HG03521 (cell line): ENCODE results near the gene CLASP1.
"Not testable (repeated sequence)": the region's sequence is repeated elsewhere in the genome, so short reads cannot be mapped to it uniquely, and the experiment has no call there.

Experiments
- ATAC-seq: cut with Tn5 transposase; IDR thresholded peaks from one replicate; pipeline ENCODE4 v1.9.1; 2021; ENCODE audit warnings: mild to moderate bottlenecking, moderate library complexity; ENCODE audit not compliant: unreplicated experiment

Gene CLASP1

DNA sequence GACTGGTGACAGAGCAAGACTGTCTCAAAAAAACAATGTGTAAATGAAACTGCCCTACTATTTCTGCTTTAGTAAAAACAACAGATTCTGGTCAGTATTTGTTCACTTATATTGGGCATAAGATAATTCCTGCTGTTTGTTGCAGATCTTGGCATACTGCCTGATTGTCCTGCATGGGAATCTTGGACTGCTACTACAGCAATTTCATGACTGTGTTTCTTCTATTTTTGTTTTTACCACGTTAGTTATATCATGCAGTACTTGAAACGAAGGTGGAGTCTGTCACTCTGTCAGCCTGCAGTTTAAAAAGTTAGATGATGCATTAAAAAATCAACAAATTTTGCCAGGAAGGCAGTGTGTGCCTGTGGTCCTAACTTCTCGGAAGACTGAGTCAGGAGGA, 14.2 kb upstream of the CLASP1 start:
- no peak for ATAC-seq

DNA sequence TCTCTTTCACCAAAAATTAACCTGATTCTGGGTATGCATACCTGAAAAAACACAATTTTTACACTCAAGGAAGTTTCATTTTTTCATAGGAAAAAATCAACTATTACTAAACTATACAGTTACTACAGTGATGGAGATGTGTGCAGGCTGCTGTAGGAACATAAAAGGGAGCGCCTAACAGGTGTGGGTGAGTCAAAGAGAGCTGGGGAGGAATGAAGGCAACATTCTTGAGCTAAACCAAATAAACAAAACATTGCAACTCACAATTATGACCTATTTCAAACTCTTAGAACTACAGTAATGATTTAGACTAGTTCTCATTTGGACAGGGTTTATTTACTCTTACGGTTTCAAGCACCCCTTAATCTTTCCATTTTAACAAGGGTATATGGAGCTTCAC, 13.4 kb upstream of the CLASP1 start:
- ATAC-seq = no peak

DNA sequence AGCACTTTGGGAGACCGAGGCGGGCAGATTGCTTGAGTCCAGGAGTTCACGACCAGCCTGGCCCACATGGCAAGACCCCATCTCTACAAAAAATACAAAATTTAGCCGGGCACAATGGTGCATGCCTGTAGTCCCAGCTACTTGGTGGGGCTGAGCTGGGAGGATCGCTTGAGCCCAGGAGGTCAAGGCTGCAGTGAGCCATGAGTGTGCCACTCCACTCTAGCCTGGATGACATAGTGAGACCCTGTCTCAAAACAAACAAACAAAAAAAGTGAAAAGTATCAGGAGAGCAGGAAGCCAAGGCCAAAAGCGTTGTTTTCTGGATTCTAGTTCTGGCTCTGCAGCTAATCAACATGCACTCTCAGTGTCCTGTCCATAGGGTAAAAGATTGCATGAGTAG, 10.7 kb upstream of the CLASP1 start:
- no peak for ATAC-seq

DNA sequence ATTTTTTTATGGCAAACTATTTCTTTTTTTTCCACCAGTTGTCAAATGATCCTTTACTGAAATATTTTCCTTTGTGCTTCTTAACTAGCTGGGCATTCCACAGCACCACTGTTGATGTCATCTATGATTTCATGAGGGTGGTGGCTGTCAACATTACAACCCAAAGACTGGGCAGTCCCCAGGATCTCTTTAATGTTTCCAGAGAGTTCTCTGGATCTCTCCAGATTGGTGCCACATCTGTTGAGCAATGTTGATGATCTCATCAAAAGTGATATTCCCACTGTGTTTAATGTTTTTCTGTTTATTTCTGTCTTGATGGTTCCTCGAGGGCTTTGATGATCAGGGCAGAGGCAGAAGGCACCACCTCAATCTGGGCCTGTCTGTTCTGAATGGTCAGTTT, 9.1 kb upstream of the CLASP1 start:
- ATAC-seq = not testable (repeated sequence)

DNA sequence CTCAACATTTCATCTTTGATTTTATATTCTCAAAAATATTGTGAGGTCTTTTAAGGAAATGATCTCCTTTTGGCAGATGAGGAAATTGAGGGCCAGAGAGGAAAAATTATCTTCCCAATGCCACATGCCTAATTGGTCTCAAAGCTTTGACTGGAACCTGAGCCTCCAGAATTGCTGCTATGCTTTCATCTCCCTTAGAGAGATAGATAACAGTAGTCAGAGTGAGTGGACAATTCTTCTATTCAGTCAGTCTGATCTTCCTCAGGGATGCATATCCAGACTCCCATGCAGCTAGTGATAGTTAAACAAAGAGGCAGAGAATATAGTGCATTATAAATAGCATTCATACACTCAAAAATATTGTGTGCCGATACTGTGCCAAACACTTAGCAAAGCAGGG, 3.8 kb upstream of the CLASP1 start:
- no peak for ATAC-seq

DNA sequence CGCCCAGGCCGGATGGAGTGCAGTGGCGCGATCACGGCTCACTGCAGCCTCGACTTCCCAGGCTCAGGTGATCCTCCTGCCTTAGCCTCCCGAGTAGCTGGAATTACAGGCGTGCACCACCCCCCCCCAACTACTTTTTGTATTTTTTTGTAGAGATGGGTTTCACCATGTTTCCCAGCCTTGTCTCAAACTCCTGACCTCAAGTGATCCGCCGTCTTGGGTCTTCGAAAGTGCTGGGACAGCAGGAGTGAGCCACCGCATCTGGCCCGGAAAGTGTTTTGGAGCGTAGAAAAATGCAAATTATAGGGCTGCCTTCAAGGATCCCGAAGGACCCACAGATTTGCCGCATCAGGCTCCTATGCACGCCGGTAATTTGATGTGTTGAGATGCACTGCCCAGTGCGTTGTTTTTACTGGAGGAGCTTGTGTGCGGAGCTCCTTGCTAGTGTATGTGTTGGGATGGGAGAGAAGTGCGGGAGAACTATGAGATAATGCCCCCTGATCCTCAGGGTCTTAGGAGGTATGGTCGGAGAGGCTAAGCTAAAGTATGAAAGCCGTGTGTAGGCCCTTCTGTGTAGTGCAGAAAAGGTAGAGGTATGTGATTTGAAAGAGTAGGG, 1.2 kb upstream of the CLASP1 start:
- no peak for ATAC-seq

DNA sequence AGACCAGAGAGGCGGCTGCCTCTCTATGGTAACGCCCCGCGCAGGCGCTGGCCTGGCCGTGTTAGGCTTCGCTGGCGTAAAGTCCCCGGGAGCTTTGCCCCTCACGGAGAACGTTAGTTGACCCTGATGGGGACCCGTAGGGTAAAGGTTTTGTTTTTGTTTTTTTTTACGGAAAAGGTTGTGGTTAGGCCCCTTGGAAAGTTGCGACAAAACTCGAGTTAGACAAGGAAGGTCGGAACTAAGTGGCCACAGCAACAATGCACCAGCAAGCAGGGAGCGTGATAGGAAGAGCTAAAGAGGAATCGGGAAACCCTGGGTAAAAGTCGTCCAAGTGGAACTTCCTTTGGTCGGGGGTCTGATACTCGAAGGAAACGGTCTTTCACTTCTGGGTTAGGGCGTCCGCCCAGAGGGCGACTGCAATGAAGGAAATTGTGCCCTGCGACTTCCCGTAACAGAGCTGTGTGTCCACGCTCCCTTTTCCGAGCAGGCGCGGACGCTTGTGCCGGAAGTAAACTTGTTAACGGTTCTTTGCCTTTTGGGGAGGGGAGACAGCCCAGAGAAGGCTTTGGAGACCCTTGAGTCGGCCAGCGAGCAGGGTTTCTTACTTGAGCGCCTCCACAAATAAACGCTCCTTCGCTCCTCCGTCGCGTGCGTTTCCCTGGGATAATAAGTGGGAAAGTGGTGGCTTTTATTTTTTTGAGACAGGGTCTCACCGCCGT, 493 bp upstream of the CLASP1 start:
- peak; percentile 89 for ATAC-seq

DNA sequence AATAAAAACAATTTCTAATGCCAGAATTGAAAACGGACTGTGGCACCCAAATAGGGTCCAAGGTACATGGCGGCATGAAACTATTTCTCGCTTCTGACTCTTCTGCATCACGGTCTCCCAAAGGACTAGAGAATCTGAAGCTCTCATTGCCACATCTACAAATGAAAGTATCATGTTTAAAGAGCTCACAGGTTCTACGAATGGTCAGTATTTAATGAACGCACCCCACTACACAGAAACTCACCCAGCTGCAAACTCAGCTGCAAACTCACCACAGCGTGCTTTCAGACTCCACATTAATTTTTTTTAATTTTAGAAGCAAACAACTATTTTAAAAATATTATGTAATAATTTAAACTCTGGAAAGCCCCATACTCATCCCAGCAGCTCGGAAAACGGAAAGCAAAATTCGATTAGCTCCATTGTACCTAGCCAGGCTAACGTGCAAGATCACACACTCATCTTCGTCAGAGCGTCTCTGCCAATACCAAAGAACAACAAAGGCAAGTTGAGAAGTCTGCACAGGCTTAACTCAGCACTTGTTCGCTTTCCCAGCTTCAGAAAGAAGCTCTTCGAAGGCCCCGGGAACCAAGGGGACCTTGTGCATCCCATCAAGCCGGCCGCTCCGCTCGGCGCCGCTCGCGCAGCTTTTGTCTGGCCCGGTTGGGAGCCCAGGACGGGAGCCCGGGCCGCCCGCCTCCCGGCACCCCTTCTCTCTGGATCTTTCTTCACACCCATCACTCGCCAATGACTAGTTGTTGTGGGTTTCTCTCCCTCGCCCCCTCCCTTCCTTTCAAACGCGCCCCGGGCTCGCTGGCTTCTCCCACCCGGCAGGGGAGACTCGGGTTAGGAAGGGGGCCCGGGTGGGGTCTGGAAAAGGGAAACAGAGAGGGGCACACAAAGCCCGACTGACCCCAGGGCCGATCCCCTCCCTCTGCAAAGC, 785 bp downstream of the CLASP1 start:
- ATAC-seq = peak; percentile 19

DNA sequence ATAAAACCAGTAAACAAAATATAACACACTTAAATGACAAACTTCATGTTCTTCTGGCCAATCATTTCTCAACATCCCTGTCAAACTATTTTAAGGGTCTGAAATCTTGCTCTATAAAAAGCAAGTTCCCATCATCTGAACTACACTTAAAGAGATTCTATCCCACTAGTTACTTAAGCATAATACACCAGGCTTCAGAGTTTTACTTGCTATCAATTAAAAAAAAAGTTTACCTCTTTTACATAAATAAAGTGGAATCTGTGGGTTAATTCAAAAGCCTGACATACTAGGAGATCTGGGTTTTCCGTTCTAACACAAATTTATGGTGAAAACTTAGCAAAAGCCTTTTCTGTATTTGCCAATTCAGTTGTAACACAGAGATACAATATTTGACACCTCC, 1.9 kb downstream of the CLASP1 start:
- ATAC-seq = no peak

DNA sequence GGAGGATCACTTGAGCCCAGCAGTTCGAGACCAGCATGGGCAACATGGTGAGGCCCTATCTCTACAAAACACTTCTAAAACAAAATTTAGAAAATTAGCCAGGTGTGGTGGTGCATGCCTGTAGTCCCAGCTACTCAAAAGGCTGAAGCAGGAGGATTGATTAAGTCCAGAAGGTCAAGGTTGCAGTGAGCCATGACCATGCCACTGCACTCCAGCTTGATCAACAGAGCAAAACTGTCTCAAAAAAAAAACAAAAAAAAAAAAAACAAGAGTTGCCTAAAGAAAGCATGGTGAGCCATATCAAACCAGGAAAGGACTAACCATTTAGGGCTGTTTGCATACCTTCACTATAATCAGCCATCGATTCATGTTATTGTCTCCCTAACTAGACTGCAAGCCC, 4.5 kb downstream of the CLASP1 start:
- ATAC-seq = no peak

DNA sequence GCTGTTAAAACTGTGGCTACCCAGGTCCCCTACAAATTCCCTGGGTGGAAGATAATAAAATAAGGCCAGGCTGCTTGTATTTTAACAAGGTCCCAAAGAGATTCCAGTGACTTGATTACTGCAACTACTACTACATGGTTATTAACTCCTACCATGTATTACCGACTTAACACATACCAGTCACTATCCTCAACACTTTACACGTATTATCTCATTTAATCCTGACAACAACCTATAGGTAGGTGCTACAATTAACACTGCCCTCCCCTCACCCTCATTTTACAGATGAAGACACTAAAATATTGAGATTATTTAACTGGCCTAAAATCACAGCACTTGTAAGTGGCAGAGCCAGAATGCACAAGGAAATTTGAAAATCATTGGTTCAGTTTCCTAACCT, 5.4 kb downstream of the CLASP1 start:
- no peak for ATAC-seq

DNA sequence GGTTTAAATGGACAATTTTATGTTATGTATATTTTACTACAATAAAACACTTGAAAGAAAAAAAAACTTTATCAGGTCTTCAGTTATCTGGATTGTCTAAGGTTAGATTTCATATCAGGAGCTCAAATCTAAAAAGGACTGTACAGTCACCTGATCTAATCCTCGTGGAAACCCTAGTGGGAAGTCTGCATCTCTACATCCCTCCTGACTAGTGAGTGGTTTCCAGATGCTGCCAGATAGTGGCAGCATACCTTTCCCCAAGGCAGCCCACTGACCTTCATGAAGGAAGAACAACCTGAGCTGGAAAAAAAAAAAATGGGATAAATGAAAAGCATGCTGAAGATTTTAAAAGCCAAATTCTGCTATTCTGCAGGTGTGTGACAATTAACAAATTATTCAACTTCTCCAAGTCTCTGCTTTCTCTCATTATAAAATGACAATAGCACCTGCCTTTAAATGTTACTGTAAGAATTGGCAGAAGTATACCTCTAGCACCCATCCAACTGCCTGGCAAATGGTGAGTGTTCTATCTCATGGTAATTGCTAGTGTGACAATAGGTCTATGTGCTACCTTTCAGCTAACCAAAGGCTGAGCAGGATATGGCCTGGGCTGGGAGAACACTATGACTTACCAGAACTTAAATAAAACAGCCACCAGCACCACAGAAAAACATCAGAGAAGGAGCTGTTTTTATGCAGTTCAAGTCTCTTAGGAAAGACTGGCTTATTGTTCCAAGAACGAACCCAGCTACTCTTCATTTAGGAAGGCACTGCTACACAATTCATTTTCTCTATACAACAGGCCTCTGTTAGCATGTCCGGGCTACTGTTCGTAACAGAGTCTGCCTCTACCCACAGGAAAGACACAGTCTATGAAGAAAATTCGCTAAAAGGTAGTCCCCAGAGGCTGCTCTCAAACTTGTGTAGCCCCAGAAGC, 8.6 kb downstream of the CLASP1 start:
- ATAC-seq = no peak

DNA sequence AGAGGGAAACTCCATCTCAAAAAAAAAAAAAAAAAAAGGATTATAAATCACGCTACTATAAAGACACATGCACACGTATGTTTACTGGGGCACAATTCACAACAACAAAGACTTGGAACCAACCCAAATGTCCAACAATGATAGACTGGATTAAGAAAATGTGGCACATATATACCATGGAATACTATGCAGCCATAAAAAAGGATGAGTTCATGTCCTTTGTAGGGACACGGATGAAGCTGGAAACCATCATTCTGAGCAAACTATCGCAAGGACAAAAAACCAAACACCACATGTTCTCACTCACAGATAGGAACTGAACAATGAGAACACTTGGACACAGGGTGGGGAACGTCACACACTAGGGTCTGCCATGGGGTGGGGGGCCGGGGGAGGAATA, 9.4 kb downstream of the CLASP1 start:
- ATAC-seq = not testable (repeated sequence)

DNA sequence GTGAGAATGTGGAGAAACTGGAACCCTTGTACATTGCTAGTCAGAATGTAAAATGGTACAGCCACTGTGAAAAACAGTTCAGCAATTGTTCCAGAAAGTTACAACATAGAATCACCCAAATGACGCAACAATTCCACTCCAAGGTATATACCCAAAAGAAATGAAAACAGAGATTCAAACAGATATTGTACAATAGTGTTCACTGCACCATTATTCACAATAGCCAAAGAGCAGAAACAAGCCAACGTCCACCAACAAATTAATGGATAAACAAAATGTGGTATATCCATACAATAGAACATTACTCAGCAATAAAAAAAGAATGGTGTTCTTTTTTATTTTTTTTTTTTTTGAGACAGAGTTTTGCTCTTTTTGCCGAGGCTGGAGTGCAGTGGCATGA, 10.9 kb downstream of the CLASP1 start:
- no peak for ATAC-seq

DNA sequence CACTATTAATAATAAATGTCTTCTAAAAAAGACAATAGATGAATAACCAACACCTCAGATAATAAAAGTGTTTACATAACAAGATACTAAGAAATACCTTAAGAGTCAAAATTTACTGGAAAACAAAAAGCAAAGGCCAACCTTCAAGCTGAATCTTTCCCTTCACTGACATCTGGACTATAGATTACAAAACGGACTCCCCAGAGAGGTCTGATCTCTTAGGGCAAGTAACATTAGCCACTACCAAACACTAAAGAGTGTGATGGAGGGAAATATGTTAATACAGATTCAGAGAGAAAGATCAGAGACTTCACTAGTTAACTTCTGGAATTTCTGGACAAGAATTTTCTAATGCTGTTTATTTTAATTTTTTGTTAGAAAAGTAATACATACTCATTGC, 13.9 kb downstream of the CLASP1 start:
- ATAC-seq = no peak

DNA sequence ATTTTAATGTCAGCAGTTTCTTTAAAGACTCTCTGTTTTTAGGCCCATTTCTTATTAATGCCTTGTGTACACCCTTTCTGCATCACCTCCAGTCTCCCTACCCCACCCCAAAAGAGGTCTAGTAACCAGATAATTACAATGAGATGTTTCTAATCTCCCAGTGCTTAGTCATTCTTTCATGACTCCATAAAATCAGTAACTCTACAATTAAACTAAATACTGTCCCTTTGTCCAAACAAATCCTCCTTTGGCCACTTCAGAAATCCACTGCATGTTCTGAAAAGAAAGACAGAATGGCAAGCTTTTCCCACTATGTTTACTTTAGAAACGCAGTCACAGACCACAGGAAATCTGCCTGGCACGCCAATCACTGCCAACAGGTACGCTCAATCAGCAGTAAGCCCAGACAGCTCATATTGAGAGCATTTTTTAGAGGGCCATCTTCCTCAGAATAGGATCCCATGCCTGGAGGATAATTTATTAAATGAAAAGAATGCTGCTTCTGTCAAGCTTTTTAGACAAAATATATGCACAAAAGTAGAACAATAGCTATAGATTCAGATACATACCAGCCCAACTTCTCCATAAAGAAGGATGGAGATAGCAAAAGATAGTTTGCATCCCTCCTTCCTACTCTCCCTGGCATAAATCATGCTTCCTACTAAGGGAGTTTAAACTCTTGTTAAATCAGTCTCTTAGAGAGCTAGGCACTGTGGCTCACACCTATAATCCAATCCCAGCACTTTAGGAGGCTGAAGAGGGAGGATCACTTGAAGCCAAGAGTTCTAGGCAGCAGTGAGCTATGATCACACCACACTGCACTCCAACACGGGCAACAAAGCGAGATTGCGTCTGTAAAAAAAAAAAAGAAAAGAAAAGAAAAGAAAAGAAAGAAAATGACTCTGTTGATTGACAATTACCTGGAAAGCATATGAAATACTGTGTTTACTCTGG, 14.6 kb downstream of the CLASP1 start:
- no peak for ATAC-seq

DNA sequence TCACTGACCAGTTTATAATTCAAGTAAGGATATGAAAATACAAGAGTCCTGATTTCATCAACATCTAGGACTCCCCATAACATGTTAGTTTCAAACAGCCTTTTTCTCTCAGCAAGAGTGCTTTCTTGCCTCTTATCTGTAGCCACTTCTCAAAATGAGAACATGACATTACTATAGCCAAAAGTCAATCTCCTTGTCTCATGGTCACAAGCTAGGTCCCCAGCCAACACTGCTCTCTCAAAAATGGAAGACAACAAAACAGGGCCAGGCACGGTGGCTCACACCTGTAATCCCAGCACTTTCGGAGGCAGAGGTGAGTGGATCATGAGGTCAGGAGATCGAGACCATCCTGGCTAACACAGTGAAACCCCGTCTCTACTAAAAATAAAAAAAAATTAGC, 15.8 kb downstream of the CLASP1 start:
- no peak for ATAC-seq

DNA sequence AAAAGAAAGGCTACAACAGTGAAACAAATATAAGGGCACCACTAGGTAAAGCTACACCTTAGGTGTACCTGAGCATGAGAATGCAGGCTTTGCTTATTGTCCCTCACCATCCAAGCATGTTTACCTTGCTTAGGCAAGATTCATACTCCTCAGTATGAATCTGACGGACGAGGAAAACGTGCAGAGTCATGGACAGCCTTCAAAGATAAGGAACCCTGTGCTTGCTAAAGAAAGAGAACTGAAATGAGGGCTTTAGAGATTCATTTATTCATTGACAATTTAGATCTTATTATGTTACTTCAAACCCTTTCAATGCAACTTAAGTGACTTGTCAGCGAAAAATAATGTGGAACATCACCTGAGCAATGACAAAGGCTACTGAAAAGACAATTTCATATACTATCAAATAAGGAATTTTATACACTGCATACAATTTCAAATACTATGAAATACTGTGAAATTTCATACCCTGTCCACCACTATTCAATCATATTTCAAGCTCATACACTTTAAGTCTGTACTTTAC, 21.7 kb downstream of the CLASP1 start:
- no peak for ATAC-seq

DNA sequence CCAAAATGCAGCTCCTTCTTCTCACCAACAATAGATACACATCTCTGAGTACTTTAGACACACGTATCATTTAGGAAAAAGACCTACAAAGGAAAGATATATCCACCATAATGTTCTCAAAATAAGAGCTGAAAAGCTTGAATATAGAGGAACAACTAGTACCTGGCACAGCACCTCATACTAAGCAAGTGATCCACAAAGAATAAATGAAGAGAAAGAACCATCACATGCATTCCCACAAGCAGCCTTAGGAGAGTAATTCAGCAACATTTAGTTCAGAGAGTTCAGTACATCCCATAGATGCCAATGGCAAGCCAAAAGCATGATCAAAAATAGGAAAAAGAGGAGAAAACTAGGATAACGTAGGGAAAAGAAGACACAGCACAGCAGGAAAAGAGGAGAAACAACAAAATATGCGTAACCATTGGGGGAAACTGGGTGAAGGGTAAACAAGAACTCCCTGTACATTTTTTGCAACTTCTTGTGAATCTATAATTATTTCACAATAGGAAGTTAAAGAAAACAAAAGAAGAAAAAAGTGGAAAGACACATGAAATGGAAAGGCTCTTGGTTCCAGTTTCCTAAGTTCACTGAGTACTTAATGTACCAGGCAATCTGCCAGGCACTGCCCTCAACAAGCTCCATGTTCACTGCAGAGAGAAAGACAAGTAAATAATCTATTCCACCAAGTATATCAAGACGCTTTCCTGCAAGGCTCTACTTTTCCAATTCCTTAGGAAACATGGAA, 22.3 kb downstream of the CLASP1 start:
- ATAC-seq = no peak
